GM19193 (cell line): ENCODE results near the gene CUL4A.

Source experiments
- POLR2A ChIP-seq: IDR thresholded peaks from 4 replicates; pipeline ENCODE4 v1.6.1; 2011; ENCODE audit not compliant: insufficient read depth, insufficient read length; ENCODE audit errors: extremely low read depth

Gene CUL4A

DNA sequence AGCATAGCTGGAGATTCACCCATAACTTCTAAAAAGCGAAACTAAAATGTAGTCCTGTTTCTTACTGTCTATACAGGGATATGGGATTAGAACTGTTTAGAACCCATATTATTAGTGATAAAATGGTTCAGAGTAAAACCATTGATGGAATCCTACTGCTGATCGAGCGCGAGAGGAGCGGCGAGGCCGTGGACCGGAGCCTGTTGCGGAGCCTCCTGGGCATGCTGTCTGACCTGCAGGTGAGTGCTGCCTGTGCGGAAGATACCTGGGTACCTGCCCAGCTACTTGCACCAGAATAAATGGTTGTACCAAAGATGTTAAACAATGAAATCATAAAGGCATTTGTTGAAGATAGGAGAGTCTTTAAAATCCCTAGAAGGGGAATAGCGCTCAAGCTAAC, 23.7 kb downstream of the CUL4A start:
- no peak for TF ChIP-seq POLR2A

DNA sequence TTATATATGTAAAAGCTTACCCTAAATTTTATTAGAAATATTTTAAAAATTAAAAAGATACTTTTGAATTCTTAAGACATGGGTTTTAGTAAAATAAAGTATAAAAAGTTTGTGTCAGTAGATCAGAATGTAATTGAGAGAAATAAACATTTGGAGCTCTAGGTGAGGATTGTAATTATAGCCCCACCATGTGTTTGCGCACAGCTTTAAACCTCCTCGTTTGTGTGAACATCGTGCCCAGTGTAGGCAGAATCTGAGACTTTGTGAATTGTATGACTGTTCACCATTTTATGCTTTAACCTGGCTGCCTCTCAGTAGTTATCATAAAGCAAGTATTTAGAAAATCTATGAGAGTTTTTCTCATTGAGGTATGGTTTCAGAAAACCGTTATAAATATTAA, 29.1 kb downstream of the CUL4A start:
- TF ChIP-seq POLR2A, result no peak

DNA sequence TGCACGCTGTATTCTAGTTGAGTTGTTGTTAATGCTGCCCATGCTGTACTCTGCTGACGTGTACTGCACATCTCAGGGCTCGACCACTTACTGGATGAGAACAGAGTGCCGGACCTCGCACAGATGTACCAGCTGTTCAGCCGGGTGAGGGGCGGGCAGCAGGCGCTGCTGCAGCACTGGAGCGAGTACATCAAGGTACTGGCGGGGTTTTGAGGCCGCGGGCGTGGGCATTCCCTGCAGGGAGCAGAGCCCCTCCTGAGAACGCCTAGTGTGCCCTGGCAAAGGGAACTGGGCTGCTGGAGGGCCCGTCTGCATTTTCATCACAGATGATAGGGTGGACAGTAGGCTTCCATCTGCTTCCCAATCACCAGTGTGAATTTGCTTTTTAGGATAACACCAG, 29.9 kb downstream of the CUL4A start:
- TF ChIP-seq POLR2A, result no peak

DNA sequence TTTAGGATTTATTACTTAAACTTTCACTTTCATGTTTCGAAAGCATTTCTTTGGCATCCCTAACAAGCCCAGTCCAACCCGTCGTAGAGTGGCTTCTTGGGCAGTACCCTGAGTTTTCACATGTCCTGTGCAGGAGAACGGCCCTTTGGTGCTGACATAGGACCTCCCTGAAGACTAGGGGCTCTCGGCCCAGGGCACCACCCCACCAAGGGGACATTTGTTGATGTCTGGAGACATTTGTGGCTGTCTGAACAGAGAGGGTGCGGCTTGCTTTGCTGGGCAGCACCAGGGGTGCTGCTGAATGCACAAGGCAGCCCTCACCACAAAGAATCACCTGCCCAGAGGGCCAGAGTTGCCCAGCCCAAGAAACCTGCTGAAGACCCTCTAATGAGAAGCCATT, 30.6 kb downstream of the CUL4A start:
- no peak for TF ChIP-seq POLR2A

DNA sequence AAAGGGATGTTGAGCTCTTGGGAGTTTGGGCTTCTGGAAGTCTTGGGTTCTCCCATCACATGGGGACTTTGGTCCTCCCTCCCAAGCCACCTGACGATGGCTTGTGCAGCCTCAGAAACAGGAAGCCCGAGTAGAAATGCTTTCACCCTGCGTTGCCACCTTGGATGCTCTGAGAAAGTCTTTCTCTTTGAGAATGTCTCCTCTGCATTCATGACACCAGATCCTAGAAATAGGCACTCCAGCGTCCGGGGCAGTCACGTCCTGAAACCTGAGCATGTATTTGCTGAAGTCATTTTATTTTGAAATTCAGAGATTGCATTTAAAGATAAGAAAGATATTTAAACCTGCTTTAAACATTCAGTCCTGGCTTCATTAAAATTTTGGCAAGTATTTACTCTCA, 34.4 kb downstream of the CUL4A start:
- no peak for TF ChIP-seq POLR2A

DNA sequence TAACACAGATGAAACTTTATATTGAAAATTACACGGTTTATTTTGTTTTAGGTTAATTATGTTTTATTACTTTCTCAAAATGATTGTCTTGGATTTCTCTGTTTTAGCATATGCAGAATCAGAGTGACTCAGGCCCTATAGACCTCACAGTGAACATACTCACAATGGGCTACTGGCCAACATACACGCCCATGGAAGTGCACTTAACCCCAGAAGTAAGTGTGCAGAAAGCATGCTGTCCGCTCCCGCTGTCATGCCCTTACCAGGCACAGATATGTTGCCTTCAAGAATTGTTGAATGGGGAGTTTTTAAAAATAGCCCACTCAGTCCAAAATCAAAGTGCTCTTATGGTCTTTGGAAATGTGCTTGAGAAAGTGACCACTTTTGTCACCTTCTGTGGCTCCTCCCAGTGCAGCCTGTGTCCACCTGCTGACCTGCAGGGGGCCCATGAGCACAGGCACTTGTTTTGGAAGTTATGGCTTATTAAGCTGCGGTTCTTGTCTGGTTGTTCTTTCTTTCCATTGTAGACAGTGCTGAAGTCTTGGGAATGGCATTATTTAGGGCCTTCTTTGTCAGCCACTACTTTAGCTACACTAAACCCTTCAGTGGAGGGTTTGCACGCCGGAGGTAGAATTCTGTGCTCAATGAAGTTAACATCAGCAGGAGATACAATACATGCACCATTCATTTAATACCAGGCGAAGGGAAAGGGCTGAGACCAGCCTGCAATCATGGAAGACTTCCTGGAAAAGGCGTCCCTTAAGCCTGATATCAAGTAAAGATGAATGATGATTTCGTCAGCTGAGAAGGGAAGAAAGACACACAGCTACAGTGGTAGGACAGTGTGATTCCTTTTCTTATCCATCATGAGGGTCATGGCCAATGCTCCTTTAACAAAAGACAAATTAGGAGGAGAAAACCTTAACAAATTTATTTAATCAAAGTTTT, 36.7 kb downstream of the CUL4A start:
- TF ChIP-seq POLR2A, result no peak

DNA sequence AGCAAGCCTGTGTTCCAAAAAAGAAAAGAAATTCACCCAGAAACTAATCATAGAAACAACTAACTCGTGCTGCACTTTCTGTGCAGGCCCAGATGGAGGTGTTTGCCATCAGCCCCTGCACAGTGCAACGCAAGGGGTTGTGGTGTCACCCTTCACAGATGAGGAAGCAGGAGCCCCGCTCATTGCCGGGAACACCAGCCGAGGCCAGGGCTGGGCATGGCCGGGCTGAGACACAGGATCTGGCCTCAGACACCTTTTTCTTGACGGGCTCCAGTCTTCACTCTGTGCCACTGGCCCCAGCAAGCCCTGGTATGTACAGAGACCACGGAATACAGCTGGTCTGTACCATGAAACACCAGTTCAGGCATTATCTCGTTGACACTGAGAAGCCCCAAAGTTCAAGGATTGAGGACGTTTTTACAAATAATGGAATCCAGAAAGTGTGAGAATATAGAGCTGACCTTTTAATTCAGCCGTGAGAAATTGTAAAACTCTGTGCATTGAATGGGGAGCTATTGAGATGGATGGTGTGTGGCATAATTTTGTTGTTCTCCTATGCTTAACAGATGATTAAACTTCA, 43.2 kb downstream of the CUL4A start:
- no peak for TF ChIP-seq POLR2A

DNA sequence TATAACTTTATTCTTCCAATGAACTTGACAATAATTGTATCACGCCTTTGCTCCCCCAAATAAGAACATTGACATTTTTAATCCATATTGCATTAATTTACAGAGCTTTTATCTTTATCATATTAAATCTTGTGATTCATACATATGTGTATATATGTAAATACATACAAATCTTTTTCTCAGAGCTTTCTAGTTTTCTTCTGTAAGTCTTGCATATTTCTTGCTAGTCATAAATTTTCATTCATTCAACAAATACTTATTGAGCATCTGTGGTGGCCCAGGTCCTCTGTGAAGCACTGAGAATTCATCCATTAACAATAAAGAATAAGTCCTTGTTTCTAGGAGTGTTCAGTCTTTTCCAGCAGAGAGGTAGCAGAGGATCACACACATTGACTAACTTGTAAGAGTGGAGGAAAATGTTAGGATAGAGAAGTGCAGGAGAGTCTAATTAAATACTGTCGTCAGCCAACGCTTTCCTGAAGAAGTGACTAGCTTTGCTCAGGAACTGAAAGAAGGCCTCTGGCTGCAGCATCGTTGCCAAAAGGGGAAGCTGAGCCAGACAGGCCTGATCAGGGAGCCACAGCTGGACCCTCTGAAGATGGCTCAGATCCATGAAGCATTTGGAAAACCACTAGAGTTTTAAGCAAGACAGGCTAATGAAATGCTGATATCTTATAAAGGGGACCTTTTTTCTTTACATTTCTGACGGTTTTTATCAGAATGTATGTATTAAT, 49.1 kb downstream of the CUL4A start:
- TF ChIP-seq POLR2A, result no peak

DNA sequence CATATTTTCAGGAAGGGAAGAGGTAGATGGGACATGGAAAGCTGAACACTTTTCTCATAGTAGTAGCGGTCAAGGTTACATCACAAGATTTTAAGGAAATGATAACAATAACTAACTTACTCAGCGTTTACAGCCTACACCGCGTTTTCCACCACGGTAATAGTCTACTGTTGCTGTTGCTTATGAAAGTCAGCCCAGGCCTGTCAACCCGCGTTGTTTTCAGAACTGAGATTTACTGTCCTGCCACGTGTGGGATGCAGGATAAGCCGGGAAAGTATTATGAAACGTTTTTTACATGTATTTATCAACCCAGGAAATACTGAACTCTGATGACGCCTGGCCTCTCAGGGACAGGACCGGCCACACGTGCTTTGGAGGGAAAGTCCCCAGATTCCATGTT, 51.6 kb downstream of the CUL4A start:
- no peak for TF ChIP-seq POLR2A

DNA sequence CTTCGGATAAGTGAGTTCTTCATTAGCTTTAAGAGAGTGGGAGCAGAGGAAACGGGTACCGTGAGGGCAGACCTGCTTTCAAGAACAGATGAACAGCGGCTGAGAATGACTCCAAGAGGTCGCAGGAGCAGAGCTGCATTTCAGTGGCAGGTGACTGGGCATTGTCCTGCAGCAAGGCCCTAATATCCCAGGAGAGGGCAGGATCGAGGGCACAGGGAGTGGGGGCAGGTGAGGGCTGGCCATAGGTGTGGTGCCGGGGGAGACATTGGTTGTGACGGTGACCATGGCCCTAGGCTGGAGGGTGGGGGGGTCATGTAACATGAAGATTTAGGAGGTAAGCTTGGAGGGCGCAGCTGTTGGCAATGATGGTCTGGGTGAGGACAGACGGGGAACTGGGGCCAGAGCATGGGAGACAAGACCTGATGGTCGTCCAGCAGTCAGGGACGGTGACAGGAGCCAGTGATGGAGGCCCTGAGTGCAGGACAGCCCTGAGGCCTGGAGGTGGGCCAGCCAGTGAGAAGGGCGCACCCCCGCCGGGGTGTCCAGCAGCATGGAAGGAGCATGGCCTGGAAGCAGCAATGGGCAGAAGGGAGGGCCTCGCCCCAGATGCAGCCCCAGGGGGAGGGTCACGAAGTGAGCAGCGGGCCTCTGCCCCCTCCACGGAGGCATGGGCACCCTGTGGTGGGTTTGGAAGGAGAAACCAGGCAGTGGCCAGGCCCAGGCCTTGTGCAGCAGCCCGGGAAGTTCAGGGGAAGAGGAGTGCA, 58.4 kb downstream of the CUL4A start:
- TF ChIP-seq POLR2A, result no peak

DNA sequence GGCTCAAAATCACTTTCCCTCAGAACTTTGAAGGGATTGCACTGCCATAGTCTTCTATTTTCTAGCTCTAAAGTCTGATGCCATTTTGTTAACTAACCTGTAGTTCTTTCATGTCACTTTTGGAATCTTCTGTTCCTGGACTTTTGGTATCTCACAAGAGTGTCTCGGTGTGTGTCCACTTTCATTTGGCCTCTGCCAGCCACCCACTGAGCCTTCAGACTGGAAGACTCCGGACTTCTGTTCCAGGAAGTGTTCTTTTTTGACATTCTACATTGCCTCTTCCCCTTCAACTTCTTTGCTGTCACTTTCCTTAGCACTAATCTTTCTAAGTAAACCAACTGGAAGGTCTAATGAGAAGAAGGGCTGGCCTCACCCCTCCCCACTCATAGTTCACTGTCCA, 62.6 kb downstream of the CUL4A start:
- TF ChIP-seq POLR2A, result no peak

DNA sequence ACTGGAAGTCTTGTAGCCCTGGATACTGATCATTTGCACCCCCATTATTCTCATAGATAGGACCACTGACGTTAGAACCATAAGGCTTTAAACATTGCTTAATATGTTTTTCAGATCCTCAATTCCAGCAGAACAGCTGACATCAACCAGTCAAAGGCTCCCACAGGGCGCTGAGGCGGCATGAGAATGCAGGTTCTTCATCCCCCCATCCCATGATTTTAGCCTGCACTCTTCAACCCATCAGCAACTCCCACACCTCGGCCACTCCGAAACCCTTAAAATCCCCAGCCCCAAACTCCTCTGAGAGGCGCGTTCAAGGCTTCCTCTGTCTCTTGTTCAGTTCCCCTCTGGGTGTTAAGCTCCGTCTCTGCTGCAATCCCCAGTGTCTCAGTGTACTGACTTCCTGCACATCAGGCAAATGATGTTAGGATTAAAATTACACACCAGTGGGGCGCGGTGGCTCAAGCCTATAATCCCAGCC, 63.3 kb downstream of the CUL4A start:
- no peak for TF ChIP-seq POLR2A

DNA sequence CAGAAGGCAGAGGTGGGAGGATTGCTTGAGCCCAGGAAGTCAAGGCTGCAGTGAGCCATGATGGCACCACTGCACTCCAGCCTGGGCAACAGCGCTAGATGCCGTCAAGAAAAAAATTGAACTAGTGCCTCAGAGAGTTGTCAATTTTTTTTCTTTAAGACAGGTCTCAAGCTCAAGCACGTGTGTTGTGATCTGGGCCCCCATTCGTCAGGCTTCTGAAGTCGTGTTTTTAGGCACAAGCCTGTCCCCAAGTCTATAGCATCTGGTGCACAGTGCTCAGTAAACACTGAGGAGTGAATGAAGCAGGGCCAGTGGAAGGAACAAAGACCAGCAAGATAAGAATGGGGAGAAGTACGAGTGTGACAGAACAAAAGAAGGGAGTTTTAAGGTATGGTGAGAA, 63.9 kb downstream of the CUL4A start:
- TF ChIP-seq POLR2A, result no peak

DNA sequence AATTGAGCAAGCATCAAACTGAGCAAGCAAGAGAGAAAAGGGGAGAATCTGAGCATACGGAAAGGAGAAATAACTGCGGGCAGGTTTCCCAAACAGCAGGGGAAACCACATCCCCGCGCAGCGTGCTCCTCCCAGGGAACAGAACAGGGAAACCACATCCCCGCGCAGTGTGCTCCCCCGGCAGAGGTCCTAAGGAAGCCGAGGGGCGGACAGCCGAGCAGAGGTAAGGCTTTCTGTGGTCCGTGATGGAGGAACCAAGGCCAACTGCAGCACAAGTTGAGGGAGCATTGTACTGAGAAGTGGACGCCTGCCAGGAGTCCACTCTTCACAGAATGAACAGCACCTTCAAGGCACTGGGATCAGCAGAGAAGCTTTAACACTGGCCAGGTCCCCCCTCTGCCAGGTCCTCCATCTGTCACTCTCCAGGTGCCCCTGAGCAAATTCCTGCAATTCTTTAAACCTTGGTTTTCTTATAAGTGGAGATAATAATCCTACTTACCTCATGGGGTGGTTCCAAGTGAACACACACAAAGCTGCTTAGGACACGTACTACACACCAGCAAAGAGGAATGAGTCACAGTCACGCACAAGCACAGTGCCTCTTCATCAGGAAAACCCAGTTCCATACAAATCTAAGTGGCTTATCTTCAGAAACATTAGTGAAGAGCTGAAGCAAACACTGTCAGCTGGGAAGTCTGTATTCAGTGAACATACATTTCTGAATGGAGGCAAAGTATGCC, 64.6 kb downstream of the CUL4A start:
- TF ChIP-seq POLR2A, result no peak

DNA sequence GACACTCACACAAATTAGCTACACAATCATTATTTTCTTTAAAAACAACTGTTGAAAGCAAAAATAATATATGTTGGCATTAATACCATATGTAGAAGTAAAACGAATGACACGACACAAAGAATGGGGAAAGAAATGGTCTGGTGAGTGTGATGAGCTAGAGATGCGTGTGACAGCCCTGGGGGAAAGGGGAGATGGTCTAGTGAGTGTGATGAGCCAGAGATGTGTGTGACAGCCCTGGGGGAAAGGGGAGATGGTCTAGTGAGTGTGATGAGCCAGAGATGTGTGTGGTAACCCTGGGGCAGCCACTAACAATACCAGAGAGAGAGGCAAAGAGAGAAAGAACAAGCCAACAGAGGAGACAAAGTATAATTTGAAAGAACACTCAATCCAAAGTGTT, 65.3 kb downstream of the CUL4A start:
- no peak for TF ChIP-seq POLR2A

DNA sequence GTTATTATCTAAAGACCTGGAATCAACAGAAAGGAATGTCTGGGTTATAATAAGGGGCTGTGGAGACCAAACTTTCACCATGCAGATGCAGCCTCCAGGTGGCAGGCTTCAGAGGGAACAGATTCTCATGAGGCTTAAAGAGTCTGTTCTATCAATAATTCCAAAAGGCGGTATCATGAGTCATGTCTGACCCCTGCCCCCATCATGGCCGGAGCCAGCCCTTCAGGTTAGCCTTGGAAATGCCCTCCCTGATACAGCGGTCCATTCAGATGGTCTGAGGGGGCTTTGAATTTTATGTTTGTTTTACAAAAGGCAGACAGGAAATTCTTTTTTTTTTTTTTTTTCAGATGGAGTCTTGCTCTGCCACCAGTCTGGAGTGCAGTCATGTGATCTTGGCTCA, 66.0 kb downstream of the CUL4A start:
- TF ChIP-seq POLR2A, result no peak
